Measurements from ENCODE around the gene AZU1. TPM values are rescaled to one million over a fixed set of nuclear protein-coding genes. Genes with fewer than 3 reads are reported as not detected.

AZU1 gene
- total RNA-seq, 1 experiment from 2014 or later, result not detected

DNA sequence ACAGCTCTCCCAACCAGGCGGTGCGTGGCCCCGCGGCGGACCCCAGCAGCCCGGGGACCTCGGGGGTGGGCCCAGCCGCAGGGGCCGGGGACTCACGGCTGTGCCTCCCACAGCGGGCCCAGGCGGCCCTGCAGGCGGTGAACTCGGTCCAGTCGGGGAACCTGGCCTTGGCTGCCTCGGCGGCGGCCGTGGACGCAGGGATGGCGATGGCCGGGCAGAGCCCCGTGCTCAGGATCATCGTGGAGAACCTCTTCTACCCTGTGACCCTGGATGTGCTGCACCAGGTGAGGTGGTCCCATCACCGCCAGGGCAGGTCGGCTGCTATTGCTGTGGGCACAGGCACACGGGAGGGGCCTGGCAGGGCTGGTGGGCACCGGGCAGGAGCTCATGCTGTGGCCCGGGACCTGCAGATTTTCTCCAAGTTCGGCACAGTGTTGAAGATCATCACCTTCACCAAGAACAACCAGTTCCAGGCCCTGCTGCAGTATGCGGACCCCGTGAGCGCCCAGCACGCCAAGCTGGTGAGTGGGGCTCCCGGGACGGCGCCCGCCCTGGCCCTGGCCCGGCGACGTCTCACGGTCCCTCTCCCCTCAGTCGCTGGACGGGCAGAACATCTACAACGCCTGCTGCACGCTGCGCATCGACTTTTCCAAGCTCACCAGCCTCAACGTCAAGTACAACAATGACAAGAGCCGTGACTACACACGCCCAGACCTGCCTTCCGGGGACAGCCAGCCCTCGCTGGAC is 23.0 kb upstream of the AZU1 start:
- POLR2A ChIA-PET (ENCODE audit: low non-redundant PET), result interaction anchor here (0.5 kb wide), 1 partner anchor 142 kb away, joined by 13 read pairs; the partner anchor contains the start of gene RNF126
- no peak for DNase-seq (ENCODE audit: low spot score)
- no TSS peak for BruUV-seq (replicated peaks)
- no peak overlapping the region for H3K27ac ChIP-seq (ENCODE audit: low read depth, low read length, poor library complexity, severe bottlenecking)
- H3K36me3 ChIP-seq (ENCODE audit: insufficient read depth, low read length, poor library complexity, severe bottlenecking), result peaks cover 86% of the 10 kb centered on the region
- H3K4me1 ChIP-seq (ENCODE audit: insufficient read depth, low read length, poor library complexity, severe bottlenecking), result peaks cover 72% of the 10 kb centered on the region
- TF ChIP-seq, protein P1, sequence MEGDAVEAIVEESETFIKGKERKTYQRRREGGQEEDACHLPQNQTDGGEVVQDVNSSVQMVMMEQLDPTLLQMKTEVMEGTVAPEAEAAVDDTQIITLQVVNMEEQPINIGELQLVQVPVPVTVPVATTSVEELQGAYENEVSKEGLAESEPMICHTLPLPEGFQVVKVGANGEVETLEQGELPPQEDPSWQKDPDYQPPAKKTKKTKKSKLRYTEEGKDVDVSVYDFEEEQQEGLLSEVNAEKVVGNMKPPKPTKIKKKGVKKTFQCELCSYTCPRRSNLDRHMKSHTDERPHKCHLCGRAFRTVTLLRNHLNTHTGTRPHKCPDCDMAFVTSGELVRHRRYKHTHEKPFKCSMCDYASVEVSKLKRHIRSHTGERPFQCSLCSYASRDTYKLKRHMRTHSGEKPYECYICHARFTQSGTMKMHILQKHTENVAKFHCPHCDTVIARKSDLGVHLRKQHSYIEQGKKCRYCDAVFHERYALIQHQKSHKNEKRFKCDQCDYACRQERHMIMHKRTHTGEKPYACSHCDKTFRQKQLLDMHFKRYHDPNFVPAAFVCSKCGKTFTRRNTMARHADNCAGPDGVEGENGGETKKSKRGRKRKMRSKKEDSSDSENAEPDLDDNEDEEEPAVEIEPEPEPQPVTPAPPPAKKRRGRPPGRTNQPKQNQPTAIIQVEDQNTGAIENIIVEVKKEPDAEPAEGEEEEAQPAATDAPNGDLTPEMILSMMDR (conservative IDR thresholded peaks at IDR 0.05; ENCODE audit: low read depth, low read length), result no peak
- no peak for TF ChIP-seq EZH2 (IDR thresholded peaks at IDR 0.05; ENCODE audit: borderline replicate concordance, low read depth, low read length, poor library complexity, severe bottlenecking)
- CTCF ChIA-PET, result no interaction called here
- intact Hi-C loops (cut with micrococcal nuclease; ENCODE audit: unreplicated experiment), result no loop called here
- H3K4me3 ChIP-seq (ENCODE audit: low read depth, low read length, poor library complexity, severe bottlenecking), result no peak overlapping the region
- no peaks in the 10 kb centered on the region for H3K27me3 ChIP-seq (replicated peaks; ENCODE audit: insufficient read depth, low read depth, low read length, poor library complexity)
- no peaks in the 10 kb centered on the region for H3K9me3 ChIP-seq (ENCODE audit: low read depth, low read length, poor library complexity, severe bottlenecking)

DNA sequence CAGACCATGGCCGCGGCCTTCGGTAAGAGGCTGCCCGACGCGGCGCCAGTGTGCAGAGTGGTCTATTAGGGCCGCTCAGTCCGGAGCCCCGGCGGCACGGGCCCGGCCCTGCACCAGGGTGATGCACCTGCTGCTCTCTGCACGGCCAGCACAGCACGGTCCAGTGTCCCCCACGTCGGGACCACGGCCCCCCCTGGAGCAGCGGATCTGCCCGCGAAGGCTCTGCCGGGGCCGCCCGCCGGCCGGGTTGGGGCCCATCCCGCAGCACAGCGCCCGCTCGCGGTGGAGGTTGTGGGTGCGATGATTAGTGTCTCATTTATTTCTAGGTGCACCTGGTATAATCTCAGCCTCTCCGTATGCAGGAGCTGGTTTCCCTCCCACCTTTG is 22.5 kb upstream of the AZU1 start:
- Histone ChIP-seq H3K4me3 (ENCODE audit: low read depth, low read length, poor library complexity, severe bottlenecking) (no peak overlapping the region), H3K36me3 (ENCODE audit: insufficient read depth, low read length, poor library complexity, severe bottlenecking) (peaks cover 86% of the 10 kb centered on the region), H3K4me1 (ENCODE audit: insufficient read depth, low read length, poor library complexity, severe bottlenecking) (peaks cover 66% of the 10 kb centered on the region), H3K27me3 (replicated peaks; ENCODE audit: insufficient read depth, low read depth, low read length, poor library complexity) (no peaks in the 10 kb centered on the region), H3K27ac (ENCODE audit: low read depth, low read length, poor library complexity, severe bottlenecking) (no peak overlapping the region), H3K9me3 (ENCODE audit: low read depth, low read length, poor library complexity, severe bottlenecking) (no peaks in the 10 kb centered on the region)
- ChIA-PET POLR2A (ENCODE audit: low non-redundant PET) (no interaction called here), CTCF (no interaction called here)
- no TSS peak for BruUV-seq (replicated peaks)
- no peak for DNase-seq (ENCODE audit: low spot score)
- intact Hi-C loops (cut with micrococcal nuclease; ENCODE audit: unreplicated experiment), result no loop called here
- TF ChIP-seq EZH2 (IDR thresholded peaks at IDR 0.05; ENCODE audit: borderline replicate concordance, low read depth, low read length, poor library complexity, severe bottlenecking), result no peak
- TF ChIP-seq, protein P1 (conservative IDR thresholded peaks at IDR 0.05; ENCODE audit: low read depth, low read length), result no peak

DNA sequence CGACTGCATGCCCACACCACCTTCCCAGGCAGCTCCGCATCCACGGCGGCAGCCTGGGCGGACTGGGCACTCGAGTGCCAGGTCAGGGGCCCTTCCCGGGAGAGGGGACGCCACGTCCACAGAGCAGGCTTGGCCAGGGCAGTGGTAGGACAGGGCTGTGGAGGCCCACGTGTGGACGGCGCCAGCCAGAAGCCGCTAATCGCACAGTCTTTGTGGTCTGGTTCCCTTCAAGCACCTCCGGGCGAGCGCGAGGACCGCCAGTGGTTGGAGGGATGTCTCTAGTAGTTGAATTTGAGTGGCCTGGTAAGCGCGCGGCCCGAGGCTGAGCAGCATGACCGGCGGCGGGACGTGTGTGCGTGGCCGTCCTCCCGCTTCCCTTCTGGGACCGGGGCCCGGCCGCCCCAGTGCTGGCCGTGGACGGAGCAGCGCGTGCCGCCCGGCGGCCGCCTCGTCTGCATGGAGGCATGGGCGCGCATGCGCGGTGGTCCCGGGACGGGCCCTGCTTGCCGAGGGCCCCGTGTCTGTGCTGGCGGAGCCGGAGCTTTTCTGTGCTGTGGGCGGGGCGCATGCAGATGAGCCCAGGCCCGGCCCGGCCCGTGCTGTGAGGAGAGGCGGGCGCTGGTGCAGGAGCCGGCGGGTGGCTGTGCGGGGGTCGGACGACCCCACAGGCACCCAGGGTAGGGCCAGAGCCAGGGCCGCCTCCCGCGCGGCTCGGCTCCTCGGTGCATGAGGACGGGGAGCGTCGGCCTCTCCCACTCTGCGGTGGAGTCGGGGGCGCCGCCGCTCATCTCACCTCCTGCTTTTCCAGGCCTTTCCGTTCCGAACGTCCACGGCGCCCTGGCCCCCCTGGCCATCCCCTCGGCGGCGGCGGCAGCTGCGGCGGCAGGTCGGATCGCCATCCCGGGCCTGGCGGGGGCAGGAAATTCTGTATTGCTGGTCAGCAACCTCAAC is 21.8 kb upstream of the AZU1 start:
- H3K4me1 ChIP-seq (ENCODE audit: insufficient read depth, low read length, poor library complexity, severe bottlenecking), result peaks cover 66% of the 10 kb centered on the region
- CTCF ChIA-PET, result no interaction called here
- BruUV-seq (replicated peaks), result no TSS peak
- H3K27ac ChIP-seq (ENCODE audit: low read depth, low read length, poor library complexity, severe bottlenecking), result peak overlapping the region; percentile 29
- no peaks in the 10 kb centered on the region for H3K27me3 ChIP-seq (replicated peaks; ENCODE audit: insufficient read depth, low read depth, low read length, poor library complexity)
- DNase-seq (ENCODE audit: low spot score), result peak; percentile 91
- POLR2A ChIA-PET (ENCODE audit: low non-redundant PET), result no interaction called here
- TF ChIP-seq, protein P1 (conservative IDR thresholded peaks at IDR 0.05; ENCODE audit: low read depth, low read length), result no peak
- no peak for TF ChIP-seq EZH2 (IDR thresholded peaks at IDR 0.05; ENCODE audit: borderline replicate concordance, low read depth, low read length, poor library complexity, severe bottlenecking)
- intact Hi-C loops (cut with micrococcal nuclease; ENCODE audit: unreplicated experiment), result no loop called here
- H3K4me3 ChIP-seq (ENCODE audit: low read depth, low read length, poor library complexity, severe bottlenecking), result no peak overlapping the region
- H3K36me3 ChIP-seq (ENCODE audit: insufficient read depth, low read length, poor library complexity, severe bottlenecking), result peaks cover 86% of the 10 kb centered on the region
- H3K9me3 ChIP-seq (ENCODE audit: low read depth, low read length, poor library complexity, severe bottlenecking), result no peaks in the 10 kb centered on the region
